ENCODE results near the gene TIMM44. TPM values are rescaled to one million over a fixed set of nuclear protein-coding genes. Genes with fewer than 3 reads are reported as not detected.

Gene TIMM44
- total and polyA plus RNA-seq, 2 donors (not counting 3 experiments of a cell fraction or from before 2014, with no cell fraction given), result 61.5 to 64.3 TPM

DNA sequence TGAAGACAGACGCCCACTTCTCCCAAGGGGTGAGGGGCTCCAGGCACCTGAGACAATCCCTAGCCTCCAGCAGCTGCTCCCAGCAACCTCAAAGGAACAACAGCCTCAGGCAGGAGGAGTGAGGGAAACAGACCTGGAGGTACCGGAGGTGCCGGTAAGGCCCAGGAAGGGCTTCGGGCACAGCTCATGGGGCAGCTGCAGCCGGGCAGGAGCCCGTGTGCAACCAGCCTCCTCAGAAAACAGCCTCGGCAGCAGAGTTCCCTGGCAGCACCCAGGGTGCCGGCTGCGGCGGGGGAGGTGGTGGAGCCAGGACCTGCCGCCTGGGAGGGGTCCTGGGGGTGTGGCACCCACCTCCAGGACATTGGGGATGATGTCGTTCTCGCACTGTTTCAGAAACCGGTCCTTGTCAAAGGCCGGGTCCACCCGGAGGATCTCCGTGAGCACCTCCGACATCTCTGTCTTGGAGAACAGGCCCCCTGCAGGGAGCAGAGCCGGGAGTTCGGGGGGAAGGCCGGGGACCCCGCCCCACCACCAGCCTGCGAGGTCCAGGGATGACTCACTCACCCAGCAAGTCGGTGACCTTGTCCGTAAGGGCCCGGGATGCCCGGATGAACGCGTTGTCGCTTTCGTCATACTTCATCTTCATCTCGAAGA lies 11.1 kb downstream of the TIMM44 start:
- Histone ChIP-seq H3K79me2 (ENCODE audit: control insufficient read depth, insufficient read depth, low read length) (no peaks in the 10 kb centered on the region), H3K27ac (ENCODE audit: insufficient read depth, low read depth, low read length) (no peak overlapping the region), H4K20me1 (replicated peaks; ENCODE audit: control insufficient read depth, extremely low read depth, insufficient read depth, low read length) (no peaks in the 10 kb centered on the region), H3K9me3 (replicated peaks; ENCODE audit: control insufficient read depth, insufficient read depth, low read length) (no peaks in the 10 kb centered on the region), H3K4me3 (replicated peaks in 1 of 3; ENCODE audit: insufficient read depth in 1 of 3, low read depth in 1 of 3, low read length in 3 of 3) (no peak overlapping the region), H3K4me1 (ENCODE audit: control insufficient read depth, extremely low read depth, insufficient read depth, low read length) (peaks cover 14% of the 10 kb centered on the region), H3K36me3 (ENCODE audit: control insufficient read depth in 2 of 2, extremely low read depth in 1 of 2, insufficient read depth in 2 of 2, low read length in 2 of 2) (peaks cover 9 to 57% of the 10 kb centered on the region in 2 experiments), H3K9ac (replicated peaks; ENCODE audit: extremely low read depth, insufficient read depth, low read length) (no peak overlapping the region), H3K27me3 (ENCODE audit: control insufficient read depth in 2 of 2, insufficient read depth in 2 of 2, low read length in 2 of 2) (no peaks in the 10 kb centered on the region), H3K4me2 (ENCODE audit: insufficient read depth, low read length) (no peak overlapping the region), H2AFZ (ENCODE audit: low read depth, low read length) (no peak overlapping the region), H3K9me1 (replicated peaks; ENCODE audit: control insufficient read depth, extremely low read depth, insufficient read depth, low read length) (no peaks in the 10 kb centered on the region)
- intact Hi-C loops (cut with micrococcal nuclease) (no loop called here), dilution Hi-C loops (cut with MboI; ENCODE audit: extremely low pct_ligation_motif_present, low sequenced_read_pairs) (no loop called here)
- TF ChIP-seq GATA2 (IDR thresholded peaks at IDR 0.05; ENCODE audit: insufficient read depth, insufficient read length, low read depth, low read length), result no peak
- TF ChIP-seq EZH2 (IDR thresholded peaks at IDR 0.05; ENCODE audit: borderline replicate concordance, low read depth, low read length, severe bottlenecking), result no peak
- TF ChIP-seq POLR2A (IDR thresholded peaks at IDR 0.05; ENCODE audit: low read depth, low read length), result no peak
- no peak for TF ChIP-seq MYC (IDR thresholded peaks at IDR 0.05; ENCODE audit: low read depth, low read length)
- TF ChIP-seq POLR2AphosphoS5 (IDR thresholded peaks at IDR 0.05; ENCODE audit: insufficient read depth, low read depth, low read length), result no peak
- DNase-seq (ENCODE audit: low read depth, low spot score) (no peak), FAIRE-seq (no peak)
- ChIA-PET POLR2A (no interaction called here), CTCF (no interaction called here)
- BruUV-seq (replicated peaks), result no TSS peak

DNA sequence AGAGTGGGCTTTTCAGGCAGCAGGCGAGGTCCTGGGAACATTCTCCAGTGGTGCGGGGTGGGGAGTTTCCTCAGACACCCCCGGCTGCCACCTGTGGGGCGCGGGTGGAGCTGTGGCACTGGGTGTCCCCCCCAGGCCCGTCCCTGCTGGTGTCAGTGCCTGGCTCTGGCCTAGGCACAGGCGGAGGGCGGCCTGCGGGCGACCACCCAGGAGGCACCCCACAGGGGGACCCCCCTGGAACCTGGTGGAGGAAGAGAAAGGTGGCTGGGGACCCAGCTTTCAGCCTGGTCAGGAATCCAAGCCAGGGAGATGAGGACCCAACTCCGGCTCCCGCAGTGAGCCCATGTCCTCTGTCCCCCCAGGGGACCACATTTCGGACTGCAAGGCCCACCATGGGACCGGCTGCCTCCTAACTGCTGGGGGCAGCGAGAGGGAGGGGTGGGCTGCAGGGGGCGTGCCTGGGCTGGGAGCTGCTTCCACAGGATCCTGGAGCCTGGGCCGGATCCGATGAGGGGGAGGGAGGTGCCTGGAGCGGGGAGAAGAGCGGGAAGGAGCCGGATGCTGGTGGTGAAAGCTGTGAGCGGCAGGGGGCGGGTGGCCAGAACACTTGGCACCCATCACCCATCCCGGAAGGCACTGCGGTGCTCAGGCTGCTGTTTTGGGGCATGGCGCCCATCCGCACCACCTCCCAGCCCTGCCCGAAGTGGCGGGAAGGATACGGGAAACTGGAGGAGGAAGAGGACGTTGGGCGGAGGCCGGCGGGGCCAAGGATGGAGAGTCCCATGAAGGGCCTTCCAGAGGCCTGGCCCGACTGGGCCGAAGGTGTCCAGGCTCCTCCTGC lies 12.0 kb downstream of the TIMM44 start:
- TF ChIP-seq, protein P1, sequence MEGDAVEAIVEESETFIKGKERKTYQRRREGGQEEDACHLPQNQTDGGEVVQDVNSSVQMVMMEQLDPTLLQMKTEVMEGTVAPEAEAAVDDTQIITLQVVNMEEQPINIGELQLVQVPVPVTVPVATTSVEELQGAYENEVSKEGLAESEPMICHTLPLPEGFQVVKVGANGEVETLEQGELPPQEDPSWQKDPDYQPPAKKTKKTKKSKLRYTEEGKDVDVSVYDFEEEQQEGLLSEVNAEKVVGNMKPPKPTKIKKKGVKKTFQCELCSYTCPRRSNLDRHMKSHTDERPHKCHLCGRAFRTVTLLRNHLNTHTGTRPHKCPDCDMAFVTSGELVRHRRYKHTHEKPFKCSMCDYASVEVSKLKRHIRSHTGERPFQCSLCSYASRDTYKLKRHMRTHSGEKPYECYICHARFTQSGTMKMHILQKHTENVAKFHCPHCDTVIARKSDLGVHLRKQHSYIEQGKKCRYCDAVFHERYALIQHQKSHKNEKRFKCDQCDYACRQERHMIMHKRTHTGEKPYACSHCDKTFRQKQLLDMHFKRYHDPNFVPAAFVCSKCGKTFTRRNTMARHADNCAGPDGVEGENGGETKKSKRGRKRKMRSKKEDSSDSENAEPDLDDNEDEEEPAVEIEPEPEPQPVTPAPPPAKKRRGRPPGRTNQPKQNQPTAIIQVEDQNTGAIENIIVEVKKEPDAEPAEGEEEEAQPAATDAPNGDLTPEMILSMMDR (IDR thresholded peaks at IDR 0.05; ENCODE audit: extremely low read depth in 1 of 2, insufficient read depth in 1 of 2, low read depth in 1 of 2, low read length in 2 of 2), result no peak
- TF ChIP-seq POLR2AphosphoS5 (IDR thresholded peaks at IDR 0.05; ENCODE audit: insufficient read depth, low read depth, low read length), result no peak
- TF ChIP-seq JUN (IDR thresholded peaks at IDR 0.05; ENCODE audit: borderline replicate concordance, insufficient read depth, insufficient read length, low read depth), result no peak
- no peak for TF ChIP-seq EZH2 (IDR thresholded peaks at IDR 0.05; ENCODE audit: borderline replicate concordance, low read depth, low read length, severe bottlenecking)
- no peak for TF ChIP-seq POLR2A (IDR thresholded peaks at IDR 0.05; ENCODE audit: low read depth, low read length)
- TF ChIP-seq, protein P2, sequence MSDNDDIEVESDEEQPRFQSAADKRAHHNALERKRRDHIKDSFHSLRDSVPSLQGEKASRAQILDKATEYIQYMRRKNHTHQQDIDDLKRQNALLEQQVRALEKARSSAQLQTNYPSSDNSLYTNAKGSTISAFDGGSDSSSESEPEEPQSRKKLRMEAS (IDR thresholded peaks at IDR 0.05; ENCODE audit: insufficient read depth, insufficient read length), result no peak
- TF ChIP-seq MYC (IDR thresholded peaks at IDR 0.05; ENCODE audit: low read depth, low read length), result no peak
- no peak for TF ChIP-seq FOS (IDR thresholded peaks at IDR 0.05; ENCODE audit: borderline replicate concordance, insufficient read depth, low read length)
- no peak for TF ChIP-seq GATA2 (IDR thresholded peaks at IDR 0.05; ENCODE audit: insufficient read depth, insufficient read length, low read depth, low read length)
- dilution Hi-C loops (cut with MboI; ENCODE audit: extremely low pct_ligation_motif_present, low sequenced_read_pairs) (no loop called here), intact Hi-C loops (cut with micrococcal nuclease) (no loop called here)
- peaks cover 8 to 50% of the 10 kb centered on the region in 2 experiments for H3K36me3 ChIP-seq (ENCODE audit: control insufficient read depth in 2 of 2, extremely low read depth in 1 of 2, insufficient read depth in 2 of 2, low read length in 2 of 2)
- no peaks in the 10 kb centered on the region for H3K9me3 ChIP-seq (replicated peaks; ENCODE audit: control insufficient read depth, insufficient read depth, low read length)
- peaks cover 14% of the 10 kb centered on the region for H3K4me1 ChIP-seq (ENCODE audit: control insufficient read depth, extremely low read depth, insufficient read depth, low read length)
- no peak overlapping the region for H3K27ac ChIP-seq (ENCODE audit: insufficient read depth, low read depth, low read length)
- POLR2A ChIA-PET, result interaction anchor here (1.6 kb wide), 1 partner anchor 13 kb away, joined by 11 read pairs; the partner anchor contains the start of gene TIMM44
- CTCF ChIA-PET, result interaction anchor here (1.6 to 3.9 kb wide), 2 partner anchors 11 to 12 kb away, joined by 7 to 41 read pairs; partner anchors contain the start of genes SNAPC2 and TIMM44
- no peaks in the 10 kb centered on the region for H3K9me1 ChIP-seq (replicated peaks; ENCODE audit: control insufficient read depth, extremely low read depth, insufficient read depth, low read length)
- no TSS peak for BruUV-seq (replicated peaks)
- H2AFZ ChIP-seq (ENCODE audit: low read depth, low read length), result no peak overlapping the region
- no peaks in the 10 kb centered on the region for H3K27me3 ChIP-seq (ENCODE audit: control insufficient read depth in 2 of 2, insufficient read depth in 2 of 2, low read length in 2 of 2)
- no peaks in the 10 kb centered on the region for H4K20me1 ChIP-seq (replicated peaks; ENCODE audit: control insufficient read depth, extremely low read depth, insufficient read depth, low read length)
- H3K4me3 ChIP-seq (replicated peaks in 1 of 3; ENCODE audit: insufficient read depth in 1 of 3, low read depth in 1 of 3, low read length in 3 of 3), result no peak overlapping the region
- H3K79me2 ChIP-seq (ENCODE audit: control insufficient read depth, insufficient read depth, low read length), result no peaks in the 10 kb centered on the region
- H3K9ac ChIP-seq (replicated peaks; ENCODE audit: extremely low read depth, insufficient read depth, low read length), result no peak overlapping the region
- no peak overlapping the region for H3K4me2 ChIP-seq (ENCODE audit: insufficient read depth, low read length)
- no peak for FAIRE-seq
- DNase-seq (ENCODE audit: low read depth, low spot score), result no peak
